CD4-positive, alpha-beta T cell treated with Interleukin-17A for 4 hours (primary cell): ENCODE measurements around the gene DEFB129.
"Not testable (repeated sequence)": the region's sequence is repeated elsewhere in the genome, so short reads cannot be mapped to it uniquely, and the experiment has no call there.

Experiments used
- DNase-seq: peaks from one replicate; pipeline ENCODE4 v3.0.0-alpha.2; 2020; ENCODE audit warnings: mixed read lengths

DEFB129 gene, protein sequence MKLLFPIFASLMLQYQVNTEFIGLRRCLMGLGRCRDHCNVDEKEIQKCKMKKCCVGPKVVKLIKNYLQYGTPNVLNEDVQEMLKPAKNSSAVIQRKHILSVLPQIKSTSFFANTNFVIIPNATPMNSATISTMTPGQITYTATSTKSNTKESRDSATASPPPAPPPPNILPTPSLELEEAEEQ

GRCh38 chr20:226958-227357, at the start of gene DEFB129:
TSS of gene DEFB129 (plus strand) at chr20:227258. CDS start at chr20:227289, 31 bp downstream.
- no peak for DNase-seq

DNA sequence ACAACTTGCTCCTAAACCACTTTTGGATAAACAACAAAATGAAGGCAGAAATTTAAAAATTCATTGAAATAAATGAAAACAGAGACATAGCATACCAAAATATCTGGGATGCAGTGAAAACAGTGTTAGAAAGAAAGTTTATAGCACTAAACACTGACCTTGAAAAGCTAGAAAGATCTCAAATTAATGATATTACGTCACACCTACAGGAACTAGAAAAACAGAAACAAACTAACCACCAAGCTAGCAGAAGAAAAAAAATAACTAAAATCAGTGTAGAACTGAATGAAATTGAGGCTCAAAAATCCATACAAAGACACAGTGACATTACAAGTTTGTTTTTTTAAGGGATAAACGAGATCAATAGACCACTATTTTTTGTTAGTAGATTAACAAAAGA, 42.8 kb upstream of the DEFB129 start:
- DNase-seq = no peak

DNA sequence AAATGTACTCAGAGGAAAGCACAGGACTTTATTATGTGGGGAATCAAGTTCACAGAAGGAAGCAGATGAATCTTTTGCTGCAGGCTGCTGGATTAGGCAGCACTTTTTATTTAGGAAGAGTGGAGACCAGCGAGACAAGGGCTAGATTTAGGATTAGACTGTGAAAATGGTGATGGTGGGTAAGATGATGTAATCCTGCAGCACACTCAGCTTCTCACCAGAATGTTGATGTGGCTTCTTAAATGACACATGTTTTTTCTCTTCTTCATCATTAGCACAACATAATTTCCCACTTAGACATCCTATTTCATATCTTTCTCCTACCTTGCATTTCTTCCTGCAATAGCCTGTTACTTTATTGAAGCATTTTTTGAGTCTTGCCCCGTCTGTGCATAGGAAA, 39.3 kb upstream of the DEFB129 start:
- no peak for DNase-seq

GRCh38 chr20:189611-190010, 37.4 kb upstream of the DEFB129 start, which contains the start of gene DEFB128:
TSS of gene DEFB128 (minus strand) at chr20:189711. CDS start at chr20:189623, 88 bp downstream.
- DNase-seq = no peak

DNA sequence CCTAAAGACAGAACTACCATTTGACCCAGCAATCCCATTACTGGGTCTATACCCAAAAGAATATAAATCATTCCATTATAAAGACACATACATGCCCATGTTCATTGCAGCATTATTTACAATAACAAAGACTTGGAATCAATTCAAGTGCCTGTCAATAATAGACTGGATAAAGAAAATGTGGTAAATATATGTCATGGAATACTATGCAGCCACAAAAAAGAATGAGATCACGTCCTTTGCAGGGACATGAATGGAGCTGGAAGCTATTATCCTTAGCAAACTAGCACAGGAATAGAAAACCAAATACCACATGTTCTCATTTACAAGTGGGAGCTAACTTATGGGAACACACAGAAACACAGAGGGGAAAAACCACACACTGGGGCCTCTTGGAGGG, 28.8 kb upstream of the DEFB129 start:
- DNase-seq = no peak

DNA sequence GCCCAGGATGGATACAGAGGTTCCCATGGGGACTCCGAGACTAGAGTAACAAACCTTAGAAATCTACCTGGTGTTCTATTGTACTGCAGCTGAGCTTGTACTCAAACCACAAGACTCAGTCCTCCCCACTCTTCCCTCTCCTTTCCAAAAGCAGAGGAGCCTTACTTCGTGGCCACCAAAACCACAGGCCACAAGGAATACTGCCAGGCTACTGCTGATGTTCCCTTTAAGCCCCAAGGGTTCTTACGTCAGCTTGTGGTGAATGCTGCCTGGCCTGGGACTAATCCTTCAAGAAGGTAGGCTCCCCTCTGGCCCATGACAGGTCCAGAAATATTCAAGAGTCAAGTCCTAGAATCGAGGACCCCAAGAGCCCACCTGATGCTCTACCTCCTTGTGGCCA, 27.1 kb upstream of the DEFB129 start:
- DNase-seq = no peak

DNA sequence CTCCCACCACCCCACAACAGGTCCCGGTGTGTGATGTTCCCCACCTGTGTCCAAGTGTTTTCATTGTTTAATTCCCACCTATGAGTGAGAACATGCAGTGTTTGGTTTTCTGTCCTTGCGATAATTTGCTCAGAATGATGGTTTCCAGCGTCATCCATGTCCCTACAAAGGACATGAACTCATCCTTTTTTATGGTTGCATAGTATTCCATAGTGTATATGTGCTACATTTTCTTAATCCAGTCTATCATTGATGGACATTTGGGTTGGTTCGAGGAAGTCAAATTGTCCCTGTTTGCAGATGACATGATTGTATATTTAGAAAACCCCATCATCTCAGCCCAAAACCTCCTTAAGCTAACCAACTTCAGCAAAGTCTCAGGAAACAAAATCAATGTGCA, 23.4 kb upstream of the DEFB129 start:
- not testable (repeated sequence) for DNase-seq

- DNase-seq = peak; percentile 23
Observed at GRCh38 chr20:208942-209566, 18.0 kb upstream of the DEFB129 start.

- no peak for DNase-seq
Observed at GRCh38 chr20:210809-211502, 16.1 kb upstream of the DEFB129 start.

GRCh38 chr20:214383-214782, 12.7 kb upstream of the DEFB129 start:
- no peak for DNase-seq

DNA sequence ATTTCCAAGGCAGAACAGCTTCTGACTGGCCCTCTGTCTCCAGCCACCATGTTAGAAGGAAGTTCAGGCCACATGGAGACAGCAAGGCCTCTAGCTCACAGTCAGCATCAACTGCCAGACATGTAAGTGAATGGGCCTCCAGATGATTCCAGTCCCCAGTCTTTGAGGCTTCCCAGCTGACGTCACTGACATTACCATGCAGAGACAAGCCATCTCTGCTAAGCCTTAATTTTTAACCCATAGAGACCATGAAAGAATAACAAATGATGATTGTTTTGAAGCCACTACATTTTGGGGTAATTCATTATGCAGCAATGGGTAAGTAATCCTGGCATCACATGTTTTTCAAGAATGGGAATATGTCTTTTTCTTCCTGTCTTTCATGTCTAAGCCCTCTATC, 11.3 kb upstream of the DEFB129 start:
- DNase-seq = no peak

DNA sequence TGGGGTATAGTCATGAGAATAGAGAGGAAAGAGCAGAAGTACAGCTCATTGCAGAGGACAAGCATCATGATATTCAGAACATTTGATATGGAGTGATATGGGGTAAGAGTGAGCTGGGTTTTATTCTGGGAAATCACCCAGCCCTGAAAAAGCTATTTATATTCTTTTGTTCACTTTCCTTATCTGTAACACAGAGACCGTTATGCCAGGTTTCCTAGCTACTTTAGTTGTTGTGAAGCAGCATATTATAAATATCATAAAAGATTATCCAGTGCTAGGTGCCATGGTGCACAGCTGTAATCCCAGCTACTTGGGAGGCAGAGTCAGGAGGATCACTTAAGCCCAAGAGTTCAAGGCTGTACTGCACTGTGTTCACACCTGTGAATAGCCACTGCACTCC, 9.8 kb upstream of the DEFB129 start:
- no peak for DNase-seq

- DNase-seq = no peak
Observed at GRCh38 chr20:219290-220115, 7.6 kb upstream of the DEFB129 start.

DNA sequence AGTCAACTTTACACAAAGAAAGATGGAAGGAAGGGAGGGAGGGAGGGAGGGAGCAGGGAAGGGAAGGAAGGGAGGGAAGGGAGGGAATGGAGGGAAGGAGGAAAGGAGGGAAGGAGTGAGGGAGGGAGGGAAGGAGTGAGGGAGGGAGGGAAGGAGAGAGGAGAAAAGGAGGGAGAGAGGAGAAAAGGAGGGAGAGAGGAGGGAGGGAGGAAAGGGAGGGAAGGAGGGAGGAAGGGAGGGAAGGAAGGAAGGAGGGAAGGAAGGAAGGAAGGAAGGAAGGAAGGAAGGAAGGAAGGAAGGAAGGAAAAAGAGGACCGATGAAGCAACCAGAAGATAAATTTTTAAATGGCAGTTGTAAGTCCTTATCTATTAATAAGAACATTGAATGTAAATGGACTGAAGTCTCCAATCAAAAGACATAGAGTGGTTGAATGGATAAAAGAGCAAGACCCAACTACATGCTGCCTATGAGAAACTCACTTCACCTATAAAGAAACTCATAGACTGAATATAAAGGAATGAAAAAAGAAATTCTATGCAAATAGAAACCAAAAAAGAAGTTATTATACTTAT, 5.7 kb upstream of the DEFB129 start:
- DNase-seq = no peak

DNA sequence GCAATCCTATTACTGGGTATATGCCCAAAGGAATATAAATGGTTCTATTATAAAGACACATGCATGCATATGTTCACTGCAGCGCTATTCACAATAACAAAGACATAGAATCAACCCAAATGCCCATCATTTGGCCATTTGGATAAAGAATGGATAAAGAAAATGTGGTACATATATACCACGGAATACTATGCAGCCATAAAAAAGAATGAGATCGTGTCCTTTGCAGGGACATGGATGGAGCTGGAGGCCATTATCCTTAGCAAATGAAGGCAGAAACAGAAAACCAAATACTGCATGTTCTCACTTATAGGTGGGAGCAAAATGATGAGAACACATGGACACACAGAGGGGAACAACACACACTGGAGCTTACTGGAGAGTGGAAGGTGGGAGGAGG, 1.2 kb upstream of the DEFB129 start:
- not testable (repeated sequence) for DNase-seq

DNA sequence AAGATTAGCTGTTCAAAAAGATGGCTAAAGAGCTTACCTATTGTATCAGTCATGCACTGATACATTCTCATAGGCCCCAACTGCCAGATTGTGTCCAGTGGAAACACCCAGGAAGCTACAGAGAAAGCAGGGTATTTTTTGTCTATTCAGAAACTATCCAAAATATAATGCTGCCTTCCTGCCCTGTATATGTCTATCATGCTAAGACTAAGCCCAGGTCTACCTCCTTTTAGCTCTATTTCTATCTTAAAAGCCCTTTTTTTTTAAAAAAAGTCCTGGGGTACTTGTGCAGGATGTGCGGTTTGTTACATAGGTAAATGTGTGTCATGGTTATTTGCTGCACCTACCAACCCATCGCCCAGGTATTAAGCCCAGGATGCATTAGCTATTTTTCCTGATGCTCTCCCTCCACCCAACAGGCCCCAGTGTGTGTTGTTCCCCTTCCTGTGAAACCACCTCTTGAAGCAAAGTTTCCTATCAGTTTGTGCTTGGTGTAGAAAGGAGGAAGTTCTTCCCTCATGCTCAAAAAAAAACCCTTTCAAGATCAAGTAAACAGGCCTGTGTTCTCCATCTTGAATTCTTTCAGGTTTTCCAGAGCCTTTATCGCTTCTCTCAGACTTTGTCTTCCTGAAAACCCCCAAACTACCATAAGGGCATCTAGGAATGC, 514 bp downstream of the DEFB129 start:
- peak; percentile 15 for DNase-seq

- DNase-seq = no peak
Observed at GRCh38 chr20:235891-236290, 8.8 kb downstream of the DEFB129 start.

DNA sequence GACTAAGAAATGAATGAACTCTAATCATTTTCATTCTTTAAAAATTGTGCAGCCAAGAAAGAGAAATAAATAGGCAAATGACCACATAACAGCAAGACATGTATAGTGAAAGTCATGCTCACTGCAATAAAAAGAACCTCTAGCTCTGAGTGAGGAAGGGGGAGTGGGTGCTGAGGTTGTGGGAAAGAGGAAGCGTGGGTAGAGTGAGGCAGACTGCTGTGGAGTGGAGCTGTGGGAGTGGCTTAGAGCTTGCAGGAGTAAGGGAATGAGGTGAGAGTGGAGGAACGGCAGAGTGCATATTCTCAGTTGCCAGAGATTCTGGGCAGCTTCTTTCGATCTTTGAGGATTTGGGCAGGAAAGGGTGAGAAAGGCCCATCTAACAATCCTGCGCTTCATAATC, 10.4 kb downstream of the DEFB129 start:
- peak; percentile 37 for DNase-seq

DNA sequence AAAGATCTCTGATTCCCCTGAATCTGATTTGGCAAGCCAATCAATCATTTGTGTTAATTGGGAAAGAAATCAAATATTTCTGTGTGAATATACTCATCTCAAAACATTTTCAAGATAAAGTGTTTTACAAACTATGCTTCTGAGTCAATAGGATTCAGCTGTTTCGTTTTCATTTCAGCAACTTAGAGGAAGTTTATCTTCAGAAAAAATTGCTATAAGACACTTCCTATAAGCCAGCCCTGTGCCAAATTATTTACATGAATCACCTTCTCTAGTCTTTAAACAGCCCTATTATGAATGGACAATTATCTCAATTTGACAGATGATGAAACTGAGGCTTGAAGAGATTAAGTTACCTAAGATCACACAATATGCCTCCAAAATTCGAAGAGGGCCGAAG, 10.9 kb downstream of the DEFB129 start:
- DNase-seq = no peak

DNA sequence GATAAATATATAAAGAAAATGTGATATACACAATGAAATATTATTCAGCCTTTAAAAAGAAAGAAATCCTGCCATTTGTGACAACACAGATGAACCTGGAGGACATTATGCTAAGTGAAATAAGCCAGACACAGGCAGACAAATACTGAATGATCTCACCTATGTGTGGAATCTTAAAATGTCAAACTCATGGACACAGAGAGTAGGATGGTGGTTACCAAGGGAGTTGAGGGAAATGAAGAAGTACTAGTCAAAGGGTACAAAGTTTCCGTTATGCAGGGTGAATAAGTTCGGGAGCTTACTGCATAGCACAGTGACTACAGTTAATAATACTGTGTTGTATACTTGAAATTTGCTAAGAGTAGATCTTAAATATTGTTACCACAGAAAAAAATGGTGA, 15.8 kb downstream of the DEFB129 start:
- DNase-seq = no peak

GRCh38 chr20:251354-251753, 24.3 kb downstream of the DEFB129 start:
- no peak for DNase-seq

DNA sequence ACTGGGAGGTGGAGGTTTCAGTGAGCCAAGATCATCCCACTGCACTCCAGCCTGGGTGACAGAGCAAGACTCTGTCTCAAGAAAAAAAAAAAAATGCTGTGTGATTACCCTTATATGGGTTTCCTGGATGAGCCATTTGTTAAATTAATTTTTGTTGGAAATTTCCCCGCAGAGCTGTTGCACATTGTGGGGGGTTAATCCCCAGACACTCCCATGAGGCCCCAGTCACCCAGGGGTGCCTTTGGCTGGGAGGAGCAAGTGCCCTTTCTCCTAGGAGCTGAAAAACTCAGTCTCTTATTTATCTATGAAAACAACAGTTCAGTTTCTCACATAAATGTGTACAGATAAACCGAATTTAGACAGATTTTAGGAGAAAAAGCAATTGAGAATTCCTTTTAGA, 25.7 kb downstream of the DEFB129 start:
- no peak for DNase-seq
